Osteocyte (in vitro differentiated cells): Measurements from ENCODE around the gene SAMD1. TPM values are rescaled to one million over a fixed set of nuclear protein-coding genes. Genes with fewer than 3 reads are reported as not detected.

Experiments
- DNase-seq: peaks from one replicate; pipeline ENCODE4 v3.0.0; 2021; ENCODE audit warnings: mixed read lengths; ENCODE audit not compliant: unreplicated experiment; ENCODE audit errors: extremely low spot score
- H3K27ac Mint-ChIP-seq: one replicate; pipeline ENCODE4 v1.8.0; 2021; ENCODE audit warnings: mild to moderate bottlenecking, mixed read lengths; ENCODE audit not compliant: unreplicated experiment
- H3K27me3 Mint-ChIP-seq: one replicate; pipeline ENCODE4 v1.8.0; 2021; ENCODE audit warnings: mixed read lengths; ENCODE audit not compliant: unreplicated experiment
- H3K36me3 Mint-ChIP-seq: one replicate; pipeline ENCODE4 v1.8.0; 2021; ENCODE audit warnings: mixed read lengths; ENCODE audit not compliant: unreplicated experiment
- H3K4me1 Mint-ChIP-seq: one replicate; pipeline ENCODE4 v1.8.0; 2021; ENCODE audit warnings: mixed read lengths; ENCODE audit not compliant: unreplicated experiment
- H3K4me3 Mint-ChIP-seq: one replicate; pipeline ENCODE4 v1.8.0; 2021; ENCODE audit warnings: mild to moderate bottlenecking, moderate library complexity, mixed read lengths; ENCODE audit not compliant: unreplicated experiment
- H3K9me3 Mint-ChIP-seq: one replicate; pipeline ENCODE4 v1.8.0; 2021; ENCODE audit warnings: mixed read lengths; ENCODE audit not compliant: unreplicated experiment
- CTCF ChIP-seq: fragments of 200-600 bp; sonication (generic); IDR thresholded peaks from 2 replicates; pipeline ENCODE4 v1.5.0; 2021; ENCODE audit warnings: antibody characterized with exemption, mild to moderate bottlenecking, moderate library complexity
- total RNA-seq: library from RNA; stranded (reverse); gene quantifications from 2 replicates; pipeline ENCODE4 v1.2.1, GENCODE V29; 2021

SAMD1 gene
- total RNA-seq, 1 donor from 2014 or later: 34.9 TPM

- no peaks in the 10 kb centered on the region for H3K27me3 Mint-ChIP-seq
- TF ChIP-seq CTCF: no peak
- no peak for DNase-seq
- no peaks in the 10 kb centered on the region for H3K4me1 Mint-ChIP-seq
- H3K27ac Mint-ChIP-seq: no peak overlapping the region
- no peak overlapping the region for H3K4me3 Mint-ChIP-seq
- H3K9me3 Mint-ChIP-seq: no peaks in the 10 kb centered on the region
- no peaks in the 10 kb centered on the region for H3K36me3 Mint-ChIP-seq
These were observed 51.4 kb downstream of the SAMD1 start for GRCh38 chr19:14039181-14039580.

Other genes starting within 250 kb of the SAMD1 start
- 1.1 and 3.5 TPM in 2 replicates for gene NANOS3, start 213.6 kb downstream of the SAMD1 start, total RNA-seq
- 3.7 and 4.1 TPM in 2 replicates for gene BRME1, start 184.6 kb downstream of the SAMD1 start, total RNA-seq
- 44.3 and 51.3 TPM in 2 replicates for gene CC2D1A, start 184.6 kb downstream of the SAMD1 start, total RNA-seq
- gene PODNL1, start 152.3 kb downstream of the SAMD1 start, total RNA-seq: 2.3 and 2.4 TPM in 2 replicates
- 27.4 and 29.3 TPM in 2 replicates for gene DCAF15, start 138.2 kb downstream of the SAMD1 start, total RNA-seq
- gene RFX1, start 84.4 kb downstream of the SAMD1 start, total RNA-seq: 12.3 and 15.7 TPM in 2 replicates
- not detected in 2 replicates for gene RLN3, start 62.6 kb downstream of the SAMD1 start, total RNA-seq
- 1.8 and 1.9 TPM in 2 replicates for gene IL27RA, start 59.0 kb downstream of the SAMD1 start, total RNA-seq
- gene PALM3, start 28.7 kb downstream of the SAMD1 start, total RNA-seq: 0.30 and 0.63 TPM in 2 replicates
- 1.8 and 2.1 TPM in 2 replicates for gene MISP3, start 18.0 kb downstream of the SAMD1 start, total RNA-seq
- gene C19orf67, start 5.0 kb downstream of the SAMD1 start, total RNA-seq: 0.54 TPM in 1 of 2 replicates, not detected in the other
- gene PRKACA, start 27.0 kb upstream of the SAMD1 start, total RNA-seq: 109 and 115 TPM in 2 replicates
- gene ASF1B, start 45.8 kb upstream of the SAMD1 start, total RNA-seq: 4.5 and 5.5 TPM in 2 replicates
- 43.5 and 48.6 TPM in 2 replicates for gene ADGRL1, start 115.4 kb upstream of the SAMD1 start, total RNA-seq